HG02970 (cell line): ENCODE results near the gene TTBK1.

Experiments used
- ATAC-seq: cut with Tn5 transposase; IDR thresholded peaks from one replicate; pipeline ENCODE4 v1.9.1; 2021; ENCODE audit warnings: mild to moderate bottlenecking, moderate library complexity, moderate number of reproducible peaks; ENCODE audit not compliant: unreplicated experiment, low FRiP score

The TTBK1 gene

GRCh38 chr6:43222418-43223059, 20.7 kb upstream of the TTBK1 start:
- no peak for ATAC-seq

GRCh38 chr6:43223175-43223574, 20.1 kb upstream of the TTBK1 start:
- ATAC-seq = no peak

DNA sequence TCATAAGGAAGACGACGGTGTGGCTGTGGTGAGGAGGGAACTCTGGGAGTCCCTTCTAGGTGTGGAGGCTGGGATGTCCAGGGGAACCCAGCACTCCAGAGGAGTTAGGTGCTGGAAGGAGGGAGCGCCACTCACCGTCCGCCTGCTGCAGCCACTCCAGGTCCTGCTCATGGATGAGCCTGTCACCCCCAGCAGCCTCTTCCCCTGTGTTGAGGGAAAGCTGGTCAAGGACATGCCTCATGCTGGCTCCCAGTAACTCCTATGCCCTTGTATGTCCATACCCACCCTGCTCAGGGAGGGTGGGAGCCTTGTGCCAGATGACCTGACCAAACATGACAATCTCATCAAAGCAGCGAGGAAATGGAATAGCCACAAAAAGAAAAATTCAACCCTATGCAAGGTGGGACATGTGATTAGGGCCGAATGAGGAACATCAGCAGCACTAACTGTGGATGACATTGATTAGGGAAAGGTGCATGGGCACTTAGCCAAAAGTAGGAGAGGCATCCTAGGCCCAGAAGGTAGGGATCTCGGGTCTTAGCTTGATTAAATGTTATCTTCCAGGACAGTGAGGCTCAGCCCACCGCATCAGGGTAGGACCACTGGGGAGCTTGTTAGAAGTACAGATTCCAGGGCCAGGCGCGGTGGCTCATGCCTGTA, 17.0 kb upstream of the TTBK1 start:
- ATAC-seq = no peak

- no peak for ATAC-seq
Measured at GRCh38 chr6:43228951-43229802, 14.1 kb upstream of the TTBK1 start, which contains the start of gene DNPH1. TSS of gene DNPH1 (minus strand) at chr6:43229481. CDS start at chr6:43229456, 25 bp downstream.

DNA sequence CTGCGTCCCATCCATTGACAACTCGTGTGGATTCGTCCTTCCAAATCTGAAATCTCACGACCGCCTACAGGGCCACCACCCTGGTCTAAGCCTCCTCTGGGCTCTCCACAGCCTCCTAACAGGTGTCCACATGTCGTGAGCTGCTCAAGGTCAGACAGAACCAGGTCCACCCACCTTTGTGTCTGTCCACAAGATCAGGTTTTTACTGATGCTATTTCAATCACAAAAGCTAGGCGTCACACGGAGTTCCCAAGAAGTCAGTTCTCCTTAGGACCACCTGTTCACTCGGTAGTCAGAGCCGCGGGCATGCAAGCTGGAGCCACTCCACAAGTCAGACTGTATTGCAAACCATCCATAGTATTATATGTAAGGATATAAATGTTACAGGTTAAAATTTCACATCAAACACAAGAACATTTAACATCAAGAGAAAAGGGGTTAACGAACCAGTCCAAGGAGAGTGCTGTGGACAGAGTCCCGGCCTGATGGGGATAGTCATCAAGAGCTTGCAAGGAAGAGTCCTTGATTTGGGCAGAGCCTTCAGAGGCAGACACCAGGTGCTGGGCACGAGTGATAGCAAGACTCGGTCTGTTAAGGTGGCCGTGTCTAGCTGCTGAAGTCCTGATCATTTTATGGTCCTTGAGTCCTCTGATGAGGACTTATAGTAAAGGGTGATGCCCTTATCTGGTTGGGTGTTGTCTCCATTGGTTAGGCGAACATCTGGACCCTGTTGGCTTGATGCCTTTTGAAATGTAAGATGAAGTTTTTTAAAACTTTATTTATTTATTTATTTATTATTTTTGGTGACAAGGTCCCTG, 13.3 kb upstream of the TTBK1 start:
- no peak for ATAC-seq

DNA sequence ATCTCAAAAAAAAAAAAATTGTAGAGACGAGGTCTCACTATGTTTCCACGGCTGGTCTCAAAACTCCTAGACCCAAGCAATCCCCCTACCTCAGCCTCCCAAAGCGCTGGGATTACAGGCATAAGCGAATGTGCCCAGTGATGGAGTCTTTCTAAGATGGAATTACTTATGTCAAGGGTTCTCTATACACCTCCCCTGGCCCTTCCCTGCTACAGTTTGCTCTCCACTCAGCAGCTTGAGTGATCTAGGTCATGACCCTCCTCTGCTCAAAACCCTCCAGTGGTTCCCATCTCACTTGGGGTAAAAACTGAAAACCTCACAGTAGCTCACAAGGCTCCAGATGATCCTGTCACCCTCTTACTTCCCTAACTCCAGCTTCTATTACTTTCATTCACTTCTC, 12.2 kb upstream of the TTBK1 start:
- ATAC-seq = no peak

DNA sequence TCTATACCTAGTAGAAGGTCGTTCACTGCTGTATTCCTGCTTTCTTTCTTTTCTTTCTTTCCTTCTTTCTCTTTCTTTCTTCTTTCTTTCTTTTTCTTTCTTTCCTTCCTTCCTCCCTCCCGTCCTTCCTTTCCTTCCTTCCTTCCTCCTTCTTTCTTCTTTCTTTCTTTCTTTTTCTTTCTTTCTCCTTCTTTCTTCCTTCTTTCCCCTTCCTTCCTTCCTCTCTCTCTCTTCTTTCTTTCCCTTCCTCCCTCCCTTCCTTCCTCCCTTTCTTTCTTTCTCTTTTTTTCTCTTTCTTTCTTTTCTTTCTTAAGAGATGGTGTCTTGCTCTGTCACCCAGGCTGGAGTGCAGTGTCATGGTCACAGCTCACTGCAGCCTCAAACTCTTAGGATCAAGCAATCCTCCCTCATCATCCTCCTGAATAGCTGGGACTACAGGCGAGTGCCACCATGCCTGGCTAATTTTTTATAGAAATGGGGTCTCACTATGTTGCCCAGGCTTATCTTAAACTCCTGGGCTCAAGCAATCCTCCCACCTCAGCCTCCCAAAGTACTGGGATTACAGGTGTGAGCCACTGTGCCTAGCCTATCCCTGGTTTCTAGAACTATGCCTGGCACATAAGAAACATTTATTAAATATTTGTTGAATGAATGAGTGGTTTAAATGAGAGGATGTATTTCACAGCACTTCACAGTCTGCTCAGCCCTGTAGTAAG, 11.4 kb upstream of the TTBK1 start:
- no peak for ATAC-seq

DNA sequence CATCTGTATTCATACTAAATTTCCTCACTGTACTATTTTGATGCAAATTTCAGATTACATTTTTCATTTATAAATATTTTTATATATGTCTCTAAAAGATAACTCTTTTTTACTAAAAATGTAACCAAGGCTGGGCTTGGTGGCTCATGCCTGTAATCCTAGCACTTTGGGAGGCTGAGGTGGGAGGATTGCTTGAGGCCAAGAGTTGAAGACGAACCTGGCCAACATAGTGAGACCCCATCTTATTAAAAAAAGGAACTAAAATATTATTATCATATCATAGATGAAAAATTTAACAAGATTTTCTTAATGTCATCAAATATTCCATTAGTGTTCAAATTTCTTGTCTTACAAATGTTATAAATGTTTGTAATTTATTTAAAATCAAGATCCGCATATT, 7.4 kb upstream of the TTBK1 start:
- no peak for ATAC-seq

DNA sequence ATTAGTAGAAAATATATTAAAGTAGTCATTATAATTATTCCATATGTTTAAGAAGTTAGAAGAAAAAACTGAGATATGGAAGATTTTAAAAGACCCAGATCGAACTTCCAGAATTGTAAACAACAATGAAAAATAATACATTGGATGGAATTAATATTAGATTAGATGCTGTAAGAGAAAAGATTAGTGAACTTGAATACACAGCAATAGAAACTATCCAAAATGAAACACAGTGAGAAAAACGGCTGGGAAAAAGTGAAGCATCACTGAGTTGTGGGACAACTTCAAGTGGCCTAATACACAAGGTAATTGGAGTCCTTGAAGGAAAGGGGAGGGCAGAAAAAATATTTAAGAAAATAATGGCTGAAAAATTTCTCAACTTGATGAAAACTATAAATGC, 4.2 kb upstream of the TTBK1 start:
- no peak for ATAC-seq

GRCh38 chr6:43240950-43241349, 2.3 kb upstream of the TTBK1 start:
- no peak for ATAC-seq

GRCh38 chr6:43241446-43241845, 1.8 kb upstream of the TTBK1 start:
- no peak for ATAC-seq

- no peak for ATAC-seq
Measured at GRCh38 chr6:43243664-43244321, 512 bp downstream of the TTBK1 start.

DNA sequence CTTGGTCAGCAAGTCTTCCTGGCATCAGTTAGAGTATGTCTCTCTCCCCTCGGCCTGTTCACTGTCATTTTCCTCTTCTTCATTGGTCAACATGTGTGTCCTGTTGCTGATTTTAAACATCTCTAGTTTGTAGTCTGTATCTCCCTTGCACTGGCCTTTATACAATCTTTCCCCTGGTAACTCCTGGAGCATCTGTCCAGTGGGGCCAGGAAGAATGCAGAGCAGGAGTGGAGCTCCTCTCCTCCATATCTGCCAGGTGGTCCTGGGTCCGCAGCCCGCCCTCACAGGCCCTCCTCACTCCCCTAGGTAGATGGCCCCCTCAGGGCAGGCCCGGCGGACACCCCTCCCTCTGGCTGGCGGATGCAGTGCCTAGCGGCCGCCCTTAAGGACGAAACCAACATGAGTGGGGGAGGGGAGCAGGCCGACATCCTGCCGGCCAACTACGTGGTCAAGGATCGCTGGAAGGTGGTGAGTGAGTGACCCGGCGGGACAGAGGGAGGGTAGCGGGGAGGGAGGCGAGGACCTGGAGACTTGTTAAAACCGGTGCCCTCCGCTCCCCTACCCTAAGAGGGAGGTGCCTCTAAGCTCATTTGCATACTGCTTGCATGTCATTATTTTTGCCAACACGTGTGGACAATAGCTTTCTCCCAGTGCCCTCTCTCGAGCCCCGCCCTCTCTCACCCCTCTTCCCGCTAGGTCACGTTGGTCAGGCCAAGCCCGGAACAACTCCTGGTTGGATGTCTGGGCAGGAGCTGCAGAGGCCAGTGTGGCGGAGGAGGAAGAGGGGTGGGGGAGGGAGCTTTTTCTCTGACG, 3.2 kb downstream of the TTBK1 start:
- peak; percentile 14 for ATAC-seq

DNA sequence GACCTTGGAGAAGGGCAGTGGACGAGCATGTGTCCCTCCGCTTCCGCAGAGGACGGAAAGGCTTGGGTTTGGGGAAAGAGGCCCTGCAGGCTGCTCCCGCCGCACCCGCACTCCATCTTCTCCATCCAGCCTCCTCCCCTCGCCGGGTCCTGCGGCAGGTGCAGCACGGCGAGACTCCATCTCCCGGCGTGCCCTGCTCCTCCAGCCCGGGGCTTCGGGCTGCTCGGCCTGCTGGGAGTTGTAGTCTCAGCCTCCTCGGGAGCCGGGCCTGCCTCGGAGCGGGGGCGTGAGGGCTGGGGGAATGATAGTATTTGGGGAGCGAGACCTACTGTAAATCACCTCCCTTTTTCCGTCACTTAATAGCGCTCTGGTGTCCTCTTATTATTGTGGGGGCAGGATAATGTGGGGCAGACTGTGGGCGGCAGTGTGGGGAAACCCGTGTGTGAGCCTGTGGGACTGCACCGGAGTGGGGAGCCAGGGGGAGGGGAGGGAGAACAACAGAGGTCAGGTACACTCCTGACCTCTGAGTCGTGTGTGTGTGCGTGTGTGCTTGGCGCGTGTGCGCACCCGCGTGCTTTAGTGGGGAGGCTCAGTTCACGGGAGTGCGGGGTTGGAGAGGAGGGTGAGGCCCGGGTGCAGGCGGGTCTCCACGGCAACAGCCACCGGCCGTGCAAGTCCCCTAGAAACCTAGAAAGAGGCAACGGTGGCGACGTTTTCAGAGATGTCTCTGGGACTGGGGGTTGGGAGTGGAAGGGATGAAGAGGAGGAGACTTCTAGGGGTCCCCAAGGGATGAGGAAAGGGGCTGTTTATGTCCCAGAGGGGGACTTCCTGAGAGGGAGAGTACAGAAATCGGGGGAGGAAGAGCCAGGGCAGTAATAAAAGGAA, 4.1 kb downstream of the TTBK1 start:
- peak; percentile 72 for ATAC-seq

DNA sequence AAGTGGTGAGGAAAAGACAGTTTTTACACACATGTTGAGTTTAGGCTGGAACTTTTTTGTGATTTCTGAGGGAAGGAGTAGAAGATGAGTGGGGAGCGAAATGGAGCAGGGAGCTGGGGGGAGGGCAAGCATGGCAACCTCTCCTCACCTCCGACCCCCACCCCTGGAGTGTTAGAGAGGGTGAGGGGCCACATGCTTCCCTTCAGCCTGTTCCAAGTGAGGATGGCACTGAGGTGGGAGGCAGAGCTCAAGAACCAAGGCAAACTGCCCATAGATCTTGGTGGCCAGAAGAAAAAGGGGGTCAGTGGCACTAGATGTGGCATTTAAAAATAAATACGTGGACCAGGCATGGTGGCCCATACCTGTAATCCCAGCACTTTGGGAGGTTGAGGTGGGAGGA, 4.8 kb downstream of the TTBK1 start:
- ATAC-seq = no peak

- no peak for ATAC-seq
Measured at GRCh38 chr6:43248791-43249190, 5.5 kb downstream of the TTBK1 start.

DNA sequence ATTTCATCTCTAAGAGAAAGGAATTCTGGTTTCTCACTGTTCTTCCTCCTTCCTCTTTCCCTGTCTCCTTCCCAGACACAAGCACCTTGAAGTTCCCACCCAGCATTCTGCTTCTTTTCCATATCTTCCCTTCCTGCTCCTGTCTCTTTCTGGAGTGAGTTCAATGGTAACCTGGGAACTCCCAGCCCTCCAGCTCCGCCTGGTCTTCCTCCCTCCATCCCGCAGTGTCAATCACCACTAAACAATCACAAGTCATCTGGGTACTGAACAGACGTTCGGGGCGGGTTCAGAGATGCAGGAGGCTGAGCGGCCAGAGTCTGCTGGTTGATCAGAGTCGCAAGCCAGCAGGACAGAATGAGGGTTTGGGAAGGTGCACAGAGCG, 7.7 kb downstream of the TTBK1 start:
- no peak for ATAC-seq

GRCh38 chr6:43253401-43253800, 10.1 kb downstream of the TTBK1 start:
- no peak for ATAC-seq
